Measurements from ENCODE around the gene NCAPG. TPM values are rescaled to one million over a fixed set of nuclear protein-coding genes. Genes with fewer than 3 reads are reported as not detected.

The NCAPG gene, protein sequence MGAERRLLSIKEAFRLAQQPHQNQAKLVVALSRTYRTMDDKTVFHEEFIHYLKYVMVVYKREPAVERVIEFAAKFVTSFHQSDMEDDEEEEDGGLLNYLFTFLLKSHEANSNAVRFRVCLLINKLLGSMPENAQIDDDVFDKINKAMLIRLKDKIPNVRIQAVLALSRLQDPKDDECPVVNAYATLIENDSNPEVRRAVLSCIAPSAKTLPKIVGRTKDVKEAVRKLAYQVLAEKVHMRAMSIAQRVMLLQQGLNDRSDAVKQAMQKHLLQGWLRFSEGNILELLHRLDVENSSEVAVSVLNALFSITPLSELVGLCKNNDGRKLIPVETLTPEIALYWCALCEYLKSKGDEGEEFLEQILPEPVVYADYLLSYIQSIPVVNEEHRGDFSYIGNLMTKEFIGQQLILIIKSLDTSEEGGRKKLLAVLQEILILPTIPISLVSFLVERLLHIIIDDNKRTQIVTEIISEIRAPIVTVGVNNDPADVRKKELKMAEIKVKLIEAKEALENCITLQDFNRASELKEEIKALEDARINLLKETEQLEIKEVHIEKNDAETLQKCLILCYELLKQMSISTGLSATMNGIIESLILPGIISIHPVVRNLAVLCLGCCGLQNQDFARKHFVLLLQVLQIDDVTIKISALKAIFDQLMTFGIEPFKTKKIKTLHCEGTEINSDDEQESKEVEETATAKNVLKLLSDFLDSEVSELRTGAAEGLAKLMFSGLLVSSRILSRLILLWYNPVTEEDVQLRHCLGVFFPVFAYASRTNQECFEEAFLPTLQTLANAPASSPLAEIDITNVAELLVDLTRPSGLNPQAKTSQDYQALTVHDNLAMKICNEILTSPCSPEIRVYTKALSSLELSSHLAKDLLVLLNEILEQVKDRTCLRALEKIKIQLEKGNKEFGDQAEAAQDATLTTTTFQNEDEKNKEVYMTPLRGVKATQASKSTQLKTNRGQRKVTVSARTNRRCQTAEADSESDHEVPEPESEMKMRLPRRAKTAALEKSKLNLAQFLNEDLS
- total RNA-seq = 3.9 and 10.1 TPM in 2 replicates
- 8.0 and 24.1 TPM in 2 replicates for polyA plus RNA-seq
- 6.9 and 21.2 TPM in 2 replicates for polyA plus RNA-seq (2012)
- 2.4 and 5.3 TPM in 2 replicates for polyA minus RNA-seq (ENCODE audit: low replicate concordance)

- peak; percentile 98 to 100 for DNase-seq (ENCODE audit: low read depth in 2 of 2)
- Histone ChIP-seq H3K9ac (ENCODE audit: insufficient read depth, low read length) (peak within 1 kb of the TSS; percentile 90), H3K9me3 (ENCODE audit: control insufficient read depth, insufficient read depth, low read depth, low read length) (no peaks in the 10 kb centered on the region), H3K36me3 (ENCODE audit: control insufficient read depth, insufficient read depth, low read length) (no peaks in the 10 kb centered on the region), H4K20me1 (ENCODE audit: control insufficient read depth, extremely low read depth, insufficient read depth, low read length) (no peaks in the 10 kb centered on the region), H3K27ac (ENCODE audit: insufficient read depth, low read length) (peak within 1 kb of the TSS; percentile 89), H2AFZ (ENCODE audit: low read length) (peak within 1 kb of the TSS; percentile 95), H3K4me1 (ENCODE audit: control insufficient read depth, extremely low read depth, insufficient read depth, low read length) (peaks cover 3% of the 10 kb centered on the region), H3K4me2 (ENCODE audit: extremely low read depth, insufficient read depth, low read length) (peak within 1 kb of the TSS; percentile 96), H3K4me3 (replicated peaks in 1 of 4; ENCODE audit: control extremely low read depth in 1 of 4, insufficient read depth in 1 of 4, low read depth in 3 of 4, low read length in 4 of 4) (peak within 1 kb of the TSS; percentile 85 to 98 (median 85)), H3K27me3 (ENCODE audit: control insufficient read depth, insufficient read depth, low read length) (no peaks in the 10 kb centered on the region), H3K79me2 (ENCODE audit: control insufficient read depth, insufficient read depth, low read length) (peaks cover 97% of the 10 kb centered on the region)
- TF ChIP-seq, protein P1, sequence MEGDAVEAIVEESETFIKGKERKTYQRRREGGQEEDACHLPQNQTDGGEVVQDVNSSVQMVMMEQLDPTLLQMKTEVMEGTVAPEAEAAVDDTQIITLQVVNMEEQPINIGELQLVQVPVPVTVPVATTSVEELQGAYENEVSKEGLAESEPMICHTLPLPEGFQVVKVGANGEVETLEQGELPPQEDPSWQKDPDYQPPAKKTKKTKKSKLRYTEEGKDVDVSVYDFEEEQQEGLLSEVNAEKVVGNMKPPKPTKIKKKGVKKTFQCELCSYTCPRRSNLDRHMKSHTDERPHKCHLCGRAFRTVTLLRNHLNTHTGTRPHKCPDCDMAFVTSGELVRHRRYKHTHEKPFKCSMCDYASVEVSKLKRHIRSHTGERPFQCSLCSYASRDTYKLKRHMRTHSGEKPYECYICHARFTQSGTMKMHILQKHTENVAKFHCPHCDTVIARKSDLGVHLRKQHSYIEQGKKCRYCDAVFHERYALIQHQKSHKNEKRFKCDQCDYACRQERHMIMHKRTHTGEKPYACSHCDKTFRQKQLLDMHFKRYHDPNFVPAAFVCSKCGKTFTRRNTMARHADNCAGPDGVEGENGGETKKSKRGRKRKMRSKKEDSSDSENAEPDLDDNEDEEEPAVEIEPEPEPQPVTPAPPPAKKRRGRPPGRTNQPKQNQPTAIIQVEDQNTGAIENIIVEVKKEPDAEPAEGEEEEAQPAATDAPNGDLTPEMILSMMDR (conservative IDR thresholded peaks at IDR 0.05 in 1 of 2, IDR thresholded peaks at IDR 0.05 in 1 of 2; ENCODE audit: low read depth in 1 of 2, low read length in 2 of 2) = no peak
- TF ChIP-seq EZH2 (IDR thresholded peaks at IDR 0.05; ENCODE audit: low read length, missing control alignments) = no peak
Observed at GRCh38 chr4:17810260-17811077, at the start of gene NCAPG, which contains the start of gene DCAF16. Gene NCAPG, plus strand, starts transcription at chr4:17810979. Its CDS starts 99 bp downstream, at chr4:17811078. Gene DCAF16, minus strand, starts transcription at chr4:17810757. Its CDS starts 6,616 bp downstream, at chr4:17804141.

GRCh38 chr4:17761062-17761461 is 49.7 kb upstream of the NCAPG start:
- Histone ChIP-seq H3K4me1 (ENCODE audit: control insufficient read depth, extremely low read depth, insufficient read depth, low read length) (no peaks in the 10 kb centered on the region), H3K4me3 (replicated peaks in 1 of 4; ENCODE audit: control extremely low read depth in 1 of 4, insufficient read depth in 1 of 4, low read depth in 3 of 4, low read length in 4 of 4) (no peak overlapping the region), H3K9me3 (ENCODE audit: control insufficient read depth, insufficient read depth, low read depth, low read length) (no peaks in the 10 kb centered on the region), H3K79me2 (ENCODE audit: control insufficient read depth, insufficient read depth, low read length) (no peaks in the 10 kb centered on the region), H3K36me3 (ENCODE audit: control insufficient read depth, insufficient read depth, low read length) (no peaks in the 10 kb centered on the region), H3K27me3 (ENCODE audit: control insufficient read depth, insufficient read depth, low read length) (no peaks in the 10 kb centered on the region), H4K20me1 (ENCODE audit: control insufficient read depth, extremely low read depth, insufficient read depth, low read length) (no peaks in the 10 kb centered on the region), H3K4me2 (ENCODE audit: extremely low read depth, insufficient read depth, low read length) (no peak overlapping the region), H3K9ac (ENCODE audit: insufficient read depth, low read length) (no peak overlapping the region), H3K27ac (ENCODE audit: insufficient read depth, low read length) (no peak overlapping the region), H2AFZ (ENCODE audit: low read length) (no peak overlapping the region)
- DNase-seq (ENCODE audit: low read depth in 2 of 2) = no peak
- no peak for TF ChIP-seq EZH2 (IDR thresholded peaks at IDR 0.05; ENCODE audit: low read length, missing control alignments)
- TF ChIP-seq, protein P1 (conservative IDR thresholded peaks at IDR 0.05 in 1 of 2, IDR thresholded peaks at IDR 0.05 in 1 of 2; ENCODE audit: low read depth in 1 of 2, low read length in 2 of 2) = no peak
